ENCODE measurements around the gene TNRC6C.

Gene TNRC6C

DNA sequence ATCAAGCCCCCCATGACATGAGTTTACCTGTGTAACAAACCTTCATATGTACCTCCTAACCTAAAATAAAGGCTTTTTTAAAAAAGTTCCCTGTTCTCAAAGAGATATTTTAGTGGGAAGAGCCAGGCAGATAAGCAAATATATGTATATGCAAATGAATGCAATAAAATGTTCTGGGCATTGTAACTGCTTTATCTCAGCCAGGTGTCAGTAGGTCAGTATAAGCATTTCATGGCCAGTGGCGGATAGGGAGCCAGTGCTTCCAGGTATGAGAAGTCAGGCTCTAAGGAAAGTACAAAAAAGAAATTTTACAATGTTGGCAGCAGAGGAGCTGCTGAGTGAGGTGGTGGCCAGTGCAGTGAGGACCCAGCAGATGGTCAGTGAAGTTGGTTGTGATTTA is 53.9 kb downstream of the TNRC6C start:
- DNase-seq (ENCODE audit: low spot score) = no peak

DNA sequence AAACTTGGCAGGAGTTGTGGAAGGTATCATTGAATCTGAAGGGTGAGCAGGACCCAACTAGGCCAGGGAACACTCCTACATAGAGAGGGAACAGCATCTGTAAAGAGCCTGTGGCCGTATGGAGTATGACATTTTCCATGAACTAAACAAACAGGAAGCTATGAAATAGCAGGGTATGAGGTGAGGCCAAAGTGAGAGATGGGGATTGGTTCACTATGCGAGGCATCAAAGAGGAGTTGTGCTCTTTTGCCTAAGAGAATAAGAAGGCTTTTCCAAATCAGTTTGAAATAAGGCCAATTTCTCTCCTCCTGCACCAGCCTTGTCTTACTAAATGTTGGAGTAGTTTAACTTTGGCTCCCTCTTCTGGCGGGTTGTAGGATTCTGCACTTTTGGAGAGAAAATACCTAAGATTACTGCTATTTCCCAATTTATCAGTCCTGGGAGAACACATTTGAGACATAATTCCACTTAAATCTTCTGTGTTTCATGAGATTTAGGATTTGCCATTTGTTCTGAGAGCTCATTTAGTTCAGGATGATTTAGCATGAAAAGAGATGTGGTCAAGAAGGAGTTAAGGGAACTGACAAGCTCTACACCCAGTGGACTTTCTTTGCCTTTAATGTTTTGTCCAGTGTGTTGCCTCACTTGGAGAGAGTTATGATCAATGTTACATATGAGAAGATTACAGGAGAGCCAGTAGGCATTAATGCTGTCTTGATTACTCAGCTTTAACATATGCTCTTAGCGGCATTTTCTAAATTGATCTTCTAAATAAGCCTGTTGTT is 55.4 kb downstream of the TNRC6C start:
- DNase-seq (ENCODE audit: low spot score) = peak; percentile 66

DNA sequence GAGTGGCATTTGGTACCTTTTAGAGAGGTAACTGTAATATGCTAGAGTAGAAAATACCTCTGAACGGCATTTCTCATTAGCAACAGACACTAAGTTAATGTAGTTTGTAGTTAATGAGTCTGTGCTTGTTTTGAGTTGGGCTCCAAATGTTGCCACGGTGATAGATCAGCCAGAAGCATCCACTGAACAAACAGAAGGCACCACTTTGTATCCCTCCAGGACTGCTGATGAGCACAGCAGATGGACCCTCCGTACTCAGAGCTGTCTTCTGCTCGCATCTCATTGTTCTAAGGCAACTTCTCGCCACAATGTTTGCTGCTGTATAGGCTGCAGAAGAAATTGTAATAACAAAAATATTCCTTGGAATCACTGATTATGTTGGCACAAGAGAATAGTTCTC is 56.1 kb downstream of the TNRC6C start:
- no peak for DNase-seq (ENCODE audit: low spot score)

DNA sequence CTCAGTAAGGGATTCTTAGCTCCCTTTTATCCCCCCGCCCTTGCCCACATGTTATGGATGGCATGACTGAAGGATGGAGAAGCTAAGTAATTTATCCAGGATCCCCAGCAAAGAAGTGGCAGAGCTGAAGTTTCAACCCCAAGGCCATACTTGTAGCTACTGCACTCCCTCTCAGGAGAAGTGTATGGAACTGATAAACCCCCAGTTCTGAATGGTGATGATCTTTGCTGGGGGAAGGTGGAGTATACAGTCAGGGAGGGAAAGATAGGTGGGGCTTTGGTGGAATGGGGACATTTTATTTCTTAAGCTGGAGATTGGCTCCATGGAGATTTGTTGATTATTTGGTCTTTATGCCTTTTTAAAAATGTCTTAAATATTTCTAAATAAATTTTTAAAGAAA is 58.3 kb downstream of the TNRC6C start:
- DNase-seq (ENCODE audit: low spot score) = no peak

DNA sequence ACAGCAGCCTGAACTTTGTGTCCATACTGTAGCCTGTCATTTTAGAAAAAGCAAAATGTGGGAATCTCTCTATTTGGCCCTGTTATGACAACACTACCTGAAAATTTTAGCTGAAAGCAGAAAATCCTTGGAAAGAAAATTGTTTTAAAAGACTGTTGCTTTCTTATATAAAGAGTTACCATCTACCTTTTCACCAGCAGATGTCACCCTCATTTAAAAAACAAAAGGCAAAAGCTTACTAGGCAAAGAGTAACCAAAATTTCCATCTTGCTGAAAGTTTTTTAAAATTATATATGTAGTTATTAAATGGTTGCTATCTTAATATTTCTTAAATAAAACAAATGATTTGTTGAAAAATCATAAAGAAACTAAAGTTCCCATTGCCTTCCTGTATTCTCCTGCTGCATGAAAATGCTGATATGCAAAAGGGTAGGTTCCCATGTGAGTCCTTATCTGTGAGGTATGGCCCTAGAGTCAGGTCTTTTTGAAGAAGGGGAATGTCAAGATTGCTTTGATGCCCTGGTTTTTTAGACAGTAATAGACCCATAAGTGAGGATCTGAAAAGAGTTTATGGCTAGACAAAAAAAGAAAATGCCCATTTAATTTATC is 61.0 kb downstream of the TNRC6C start:
- no peak for DNase-seq (ENCODE audit: low spot score)

DNA sequence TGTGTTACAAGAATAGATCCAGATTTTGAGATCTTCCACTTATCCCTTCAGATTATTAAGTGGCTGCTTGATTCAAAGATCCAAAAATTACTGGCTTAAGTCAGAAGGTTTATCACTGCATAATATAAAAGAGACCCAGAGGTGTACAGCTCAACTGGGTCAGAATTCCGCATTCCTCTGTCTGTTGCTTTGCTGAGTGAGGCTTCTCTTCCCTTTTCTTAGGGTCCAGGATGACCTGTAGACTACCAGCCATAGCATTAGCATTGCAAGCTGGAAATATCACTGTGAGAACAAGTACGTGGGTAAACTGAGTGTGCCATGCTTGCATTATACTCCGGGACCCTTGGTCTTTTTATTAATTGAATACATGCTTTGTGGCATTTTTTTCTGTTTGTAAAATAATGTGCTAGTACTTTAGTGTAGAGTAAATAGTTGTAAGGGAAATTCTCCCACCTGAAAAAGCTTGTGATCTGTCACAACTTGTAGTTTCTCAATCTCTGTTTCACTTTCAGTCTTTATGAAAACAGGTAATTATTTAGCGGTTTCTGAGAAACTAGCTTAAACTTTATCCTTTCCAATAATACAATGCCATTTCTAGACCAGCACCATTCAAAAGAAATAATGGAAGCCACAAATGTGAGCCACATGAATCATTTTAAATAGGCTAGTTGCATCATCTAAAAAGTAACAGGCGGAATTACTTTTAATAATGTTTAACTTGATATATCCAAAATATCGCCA is 61.6 kb downstream of the TNRC6C start:
- no peak for DNase-seq (ENCODE audit: low spot score)

DNA sequence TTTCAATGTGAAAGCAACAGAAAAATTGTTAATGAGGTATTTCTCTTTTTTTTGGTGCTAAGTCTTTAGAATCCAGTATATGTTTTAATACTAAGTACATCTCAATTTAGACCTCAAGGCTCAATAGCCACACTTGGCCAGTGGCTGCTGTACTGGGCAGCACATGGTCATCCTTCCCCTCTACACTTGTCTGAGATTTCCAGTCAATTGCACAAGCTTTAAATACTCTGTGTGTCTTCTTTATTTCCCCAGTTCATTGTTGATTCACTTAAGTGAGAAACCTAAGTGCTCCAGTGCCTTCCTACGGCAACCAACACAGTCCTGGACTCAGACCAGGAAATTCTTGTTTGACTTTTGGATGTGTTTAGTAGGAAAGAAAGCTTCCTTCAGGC is 62.2 kb downstream of the TNRC6C start:
- DNase-seq (ENCODE audit: low spot score) = no peak

DNA sequence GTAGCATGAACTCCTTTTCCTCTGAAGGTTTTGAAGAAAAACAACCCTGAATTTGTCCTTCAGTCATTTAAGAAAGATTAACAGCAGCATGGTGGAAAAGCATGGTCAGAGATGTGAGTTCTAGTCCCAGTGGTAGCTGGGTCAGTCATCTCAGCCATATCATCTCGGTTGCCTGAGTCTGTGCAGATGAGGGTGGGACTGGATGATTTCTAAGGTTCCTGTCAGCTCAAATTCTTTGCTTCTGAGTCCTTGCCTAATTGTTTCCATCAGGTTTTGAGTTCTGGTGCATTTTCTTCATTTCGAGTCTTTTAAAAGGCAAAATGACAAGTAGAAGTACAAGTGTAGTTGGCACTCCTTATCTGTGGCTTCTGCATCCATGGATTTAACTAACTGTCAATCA is 63.9 kb downstream of the TNRC6C start:
- no peak for DNase-seq (ENCODE audit: low spot score)

DNA sequence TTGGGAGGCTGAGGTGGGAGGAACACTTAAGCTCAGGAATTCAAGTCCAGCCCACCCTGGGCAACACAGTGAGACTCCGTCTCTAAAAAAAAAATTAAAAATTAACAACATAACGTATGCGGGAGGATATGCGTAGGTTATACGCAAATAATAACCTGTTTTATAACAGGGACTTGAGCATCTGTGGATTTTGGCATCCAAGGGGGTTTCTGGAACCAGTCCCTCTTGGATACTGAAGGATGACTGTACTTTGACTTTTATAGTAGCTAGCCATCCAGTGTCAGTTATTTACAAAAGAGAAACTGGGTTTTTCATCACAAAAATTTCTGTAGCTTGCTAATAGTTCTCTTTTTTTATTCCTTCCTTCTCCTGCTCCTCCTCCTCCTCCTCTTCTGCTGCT is 64.5 kb downstream of the TNRC6C start:
- DNase-seq (ENCODE audit: low spot score) = no peak

DNA sequence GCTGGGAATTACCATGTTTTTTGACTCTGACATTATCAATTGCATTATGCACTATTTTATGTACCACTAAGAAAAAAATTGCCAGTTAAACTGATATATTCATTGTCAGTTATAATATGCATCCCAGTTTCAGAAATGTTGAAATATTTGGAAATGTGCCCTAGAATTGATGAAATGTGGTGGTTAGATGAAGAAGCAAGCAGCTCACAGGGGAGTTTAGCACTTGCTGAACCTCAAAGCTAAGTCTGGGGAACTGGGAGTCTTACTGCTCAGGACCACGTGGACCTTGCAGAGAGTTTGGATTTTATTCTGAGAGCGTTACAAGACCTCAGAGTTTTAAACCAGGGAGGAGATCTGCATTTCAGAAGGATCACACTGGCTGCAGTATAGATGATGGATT is 67.9 kb downstream of the TNRC6C start:
- DNase-seq (ENCODE audit: low spot score) = no peak

DNA sequence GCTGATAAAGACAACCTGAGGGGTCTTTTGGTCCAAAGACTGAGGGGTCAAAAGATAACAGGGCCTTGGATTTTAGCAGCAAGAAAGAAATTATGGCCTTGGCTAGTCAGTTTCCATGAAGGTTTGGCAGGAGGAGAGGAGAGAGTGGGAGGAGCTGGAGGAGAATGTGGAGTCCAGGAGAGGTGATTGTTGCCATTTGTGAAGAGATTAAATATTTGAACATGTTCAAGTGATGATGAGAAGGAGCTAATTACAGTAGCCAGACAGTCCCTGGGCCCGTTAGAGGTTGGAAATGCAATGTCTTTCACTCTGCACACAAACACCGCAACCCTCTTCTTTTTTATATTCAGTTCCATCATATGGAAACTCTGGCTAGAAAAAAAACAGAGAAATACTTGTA is 68.6 kb downstream of the TNRC6C start:
- no peak for DNase-seq (ENCODE audit: low spot score)

DNA sequence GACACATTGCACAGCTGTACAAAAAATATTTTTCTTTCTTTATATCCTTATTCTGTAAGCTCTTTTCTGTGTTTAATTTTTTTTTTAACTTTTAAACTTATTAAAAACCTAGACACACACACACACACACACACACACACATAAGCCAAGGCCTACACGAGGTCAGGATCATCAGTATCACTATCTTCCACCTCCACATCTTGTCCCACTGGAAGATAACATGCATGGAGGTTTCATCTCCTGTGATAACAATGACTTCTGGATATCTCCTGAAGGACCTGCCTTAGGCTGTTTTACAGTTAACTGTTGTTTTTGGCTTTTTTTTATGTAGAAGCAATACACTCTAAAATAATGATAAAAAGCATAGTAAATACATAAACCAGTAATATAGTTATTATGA is 71.2 kb downstream of the TNRC6C start:
- DNase-seq (ENCODE audit: low spot score) = no peak

DNA sequence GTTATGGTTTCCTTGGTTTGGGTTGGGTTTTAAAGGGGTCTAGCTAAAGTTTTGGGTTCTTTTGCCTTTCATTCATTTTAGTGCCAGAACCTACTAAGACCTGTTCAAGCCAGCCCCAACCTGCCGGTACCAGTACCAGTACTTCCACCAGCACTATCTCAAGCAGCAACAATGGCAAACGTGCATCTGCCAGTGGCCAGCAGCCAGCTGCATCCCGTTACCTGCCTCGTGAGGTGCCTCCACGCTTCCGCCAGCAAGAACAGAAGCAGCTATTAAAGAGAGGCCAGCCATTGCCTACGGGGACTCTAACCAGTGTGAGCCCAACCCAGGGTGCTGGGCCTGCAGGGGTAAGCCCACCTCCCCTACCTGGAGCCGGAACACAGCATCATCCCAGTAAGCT is 72.9 kb downstream of the TNRC6C start:
- DNase-seq (ENCODE audit: low spot score) = no peak

DNA sequence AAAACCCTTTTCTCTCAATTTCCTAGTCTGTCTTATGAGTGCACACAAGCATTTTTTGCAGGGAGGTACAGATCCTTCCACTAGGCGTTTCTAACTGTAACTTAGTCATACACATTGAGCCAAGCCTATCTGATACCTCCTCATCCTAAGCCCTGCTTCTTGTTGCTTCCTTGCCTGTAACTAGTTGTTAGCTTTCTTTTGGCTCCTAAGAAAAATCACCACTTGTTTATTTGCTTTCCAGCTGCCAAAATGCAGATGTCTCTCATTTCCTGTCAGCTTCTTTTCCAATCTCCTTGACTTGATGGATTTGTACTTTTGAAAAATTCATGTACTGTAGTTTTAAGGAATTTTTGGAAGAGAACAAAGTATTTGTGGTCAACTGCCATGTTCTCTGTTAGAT is 73.7 kb downstream of the TNRC6C start:
- no peak for DNase-seq (ENCODE audit: low spot score)

DNA sequence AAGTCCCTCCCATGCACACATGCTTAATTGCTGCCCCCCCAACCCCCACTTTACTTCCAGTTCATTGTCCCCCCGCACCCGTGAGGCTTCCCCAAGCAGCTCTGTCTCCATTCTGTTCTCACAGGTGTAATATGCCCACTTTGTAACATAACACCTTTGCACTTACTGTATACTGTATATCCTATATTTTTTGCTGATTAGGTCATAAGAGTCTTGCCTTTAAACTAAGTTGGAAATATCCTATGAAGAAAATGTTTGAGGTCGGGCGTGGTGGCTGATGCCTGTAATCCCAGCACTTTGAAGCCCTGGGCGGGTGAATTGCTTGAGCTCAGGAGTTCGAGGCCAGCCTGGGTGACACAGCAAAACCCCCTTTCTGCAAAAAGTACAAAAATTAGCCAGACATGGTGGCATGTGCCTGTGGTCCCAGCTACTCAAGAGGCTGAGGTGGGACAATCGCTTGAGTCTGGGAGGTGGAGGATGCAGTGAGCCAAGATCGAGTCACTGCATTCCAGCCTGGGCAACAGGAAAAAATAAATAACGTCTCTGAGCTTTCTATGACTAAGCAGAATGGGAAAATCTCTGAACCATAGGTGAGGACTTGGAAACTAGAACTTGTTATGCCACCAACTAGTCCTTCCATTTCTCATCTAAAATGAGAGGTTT is 76.1 kb downstream of the TNRC6C start:
- DNase-seq (ENCODE audit: low spot score) = no peak

DNA sequence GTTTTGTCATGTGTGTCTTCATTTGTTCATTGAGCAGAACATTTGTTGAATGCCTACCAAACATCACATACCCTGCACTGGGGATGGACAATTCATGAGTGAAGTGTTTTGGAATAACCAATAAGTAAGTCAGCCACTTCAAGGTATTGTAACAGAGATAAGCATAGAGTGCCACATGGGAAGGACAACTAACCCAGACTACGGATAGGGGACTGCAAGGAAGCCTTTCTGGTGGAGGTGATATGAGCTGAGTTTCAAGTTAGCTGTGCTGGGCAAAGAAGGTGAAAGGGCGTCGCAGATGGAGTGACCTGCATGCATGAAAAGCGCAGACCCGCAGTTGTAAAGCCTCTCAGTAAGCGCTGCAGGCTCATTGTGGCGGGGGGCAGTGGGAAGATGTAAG is 78.8 kb downstream of the TNRC6C start:
- DNase-seq (ENCODE audit: low spot score) = no peak

DNA sequence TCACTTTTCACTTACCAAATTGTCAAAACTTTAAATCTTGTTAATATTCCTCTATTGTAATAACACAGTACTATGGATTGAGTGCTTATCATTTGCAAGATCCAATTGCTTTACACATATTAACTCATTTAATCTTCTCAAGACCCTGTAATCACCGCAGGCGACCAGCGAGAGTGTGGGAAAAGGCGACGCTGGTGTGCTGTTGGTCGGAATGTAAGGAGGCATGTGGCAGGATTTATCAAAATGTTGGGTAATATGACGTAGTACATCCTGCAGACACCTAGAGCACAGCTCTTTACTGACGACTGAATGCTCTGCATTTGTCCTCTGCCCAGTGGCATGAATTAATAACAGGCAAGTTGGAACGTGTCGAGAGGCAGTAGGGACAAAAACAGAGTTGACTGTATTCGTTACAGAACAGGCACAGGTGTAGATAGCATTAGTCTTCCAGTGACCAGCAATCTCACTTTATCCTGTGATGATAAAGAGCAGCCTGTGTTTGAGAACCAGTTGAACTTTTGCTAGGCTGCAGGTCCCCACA is 80.3 kb downstream of the TNRC6C start:
- no peak for DNase-seq (ENCODE audit: low spot score)

DNA sequence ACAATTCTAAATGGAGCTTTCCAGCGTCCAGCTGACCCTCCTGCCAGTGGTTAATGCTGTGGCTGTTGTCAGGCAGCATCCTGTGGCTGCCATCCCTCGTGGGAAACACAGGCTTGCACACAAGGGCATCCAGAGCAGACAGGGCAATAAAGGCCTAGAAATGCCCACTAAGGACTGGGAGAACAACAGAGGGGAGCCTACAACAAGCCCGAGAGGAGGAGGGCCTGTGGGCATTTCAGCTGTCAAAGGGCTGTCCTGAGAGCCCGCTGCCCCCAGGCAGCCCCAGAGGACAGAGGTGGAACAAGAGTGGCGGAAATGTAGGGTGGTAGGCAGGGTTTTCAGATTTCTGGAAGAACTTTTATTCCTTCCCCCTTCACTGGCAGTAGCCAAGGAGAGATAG is 81.1 kb downstream of the TNRC6C start:
- DNase-seq (ENCODE audit: low spot score) = no peak

DNA sequence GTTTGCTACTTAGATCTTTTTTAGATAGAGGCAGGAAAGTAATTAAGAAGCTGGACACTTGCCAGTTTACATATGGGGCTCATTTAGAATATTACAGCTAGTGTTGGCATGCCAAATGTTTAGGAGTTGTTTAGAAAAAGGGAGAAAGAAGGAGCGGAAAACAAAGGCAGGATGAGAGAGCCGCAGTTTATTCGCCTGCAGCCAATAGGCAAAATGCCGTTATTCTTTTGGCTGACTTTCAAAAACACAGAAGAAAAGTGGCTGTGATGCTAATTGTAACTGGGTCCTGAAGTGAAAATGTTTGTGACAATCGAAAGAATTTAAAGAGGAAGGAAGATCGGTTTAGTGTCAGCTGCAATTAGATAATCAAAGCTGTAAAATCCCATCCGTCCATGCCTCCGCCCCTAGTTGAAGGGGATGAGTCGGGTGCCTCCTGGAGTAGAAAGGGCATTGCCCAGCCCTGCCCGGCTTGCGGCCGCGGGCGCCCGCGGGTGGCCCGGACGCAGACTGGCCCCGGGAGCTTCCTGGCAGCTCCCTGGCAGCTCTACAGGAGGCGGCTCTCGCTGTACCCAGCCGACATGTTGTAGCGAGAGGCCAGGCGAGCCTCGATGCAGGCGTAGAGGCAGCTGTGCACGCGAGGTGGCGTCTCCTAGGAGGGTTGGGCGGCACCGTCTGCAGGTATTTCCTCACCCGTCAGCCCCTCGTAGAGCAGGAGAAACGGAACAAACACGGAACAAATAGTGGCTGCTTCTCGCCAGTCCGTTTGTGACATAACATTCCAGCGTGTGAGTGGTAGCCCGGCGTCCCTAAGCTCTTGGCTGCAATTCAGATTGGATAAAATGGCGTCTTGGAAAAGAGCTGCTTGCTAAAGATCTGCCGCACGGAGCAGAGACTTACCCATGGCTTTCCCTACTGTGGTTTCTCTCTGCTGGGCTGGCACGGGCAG is 82.2 kb downstream of the TNRC6C start:
- no peak for DNase-seq (ENCODE audit: low spot score)

DNA sequence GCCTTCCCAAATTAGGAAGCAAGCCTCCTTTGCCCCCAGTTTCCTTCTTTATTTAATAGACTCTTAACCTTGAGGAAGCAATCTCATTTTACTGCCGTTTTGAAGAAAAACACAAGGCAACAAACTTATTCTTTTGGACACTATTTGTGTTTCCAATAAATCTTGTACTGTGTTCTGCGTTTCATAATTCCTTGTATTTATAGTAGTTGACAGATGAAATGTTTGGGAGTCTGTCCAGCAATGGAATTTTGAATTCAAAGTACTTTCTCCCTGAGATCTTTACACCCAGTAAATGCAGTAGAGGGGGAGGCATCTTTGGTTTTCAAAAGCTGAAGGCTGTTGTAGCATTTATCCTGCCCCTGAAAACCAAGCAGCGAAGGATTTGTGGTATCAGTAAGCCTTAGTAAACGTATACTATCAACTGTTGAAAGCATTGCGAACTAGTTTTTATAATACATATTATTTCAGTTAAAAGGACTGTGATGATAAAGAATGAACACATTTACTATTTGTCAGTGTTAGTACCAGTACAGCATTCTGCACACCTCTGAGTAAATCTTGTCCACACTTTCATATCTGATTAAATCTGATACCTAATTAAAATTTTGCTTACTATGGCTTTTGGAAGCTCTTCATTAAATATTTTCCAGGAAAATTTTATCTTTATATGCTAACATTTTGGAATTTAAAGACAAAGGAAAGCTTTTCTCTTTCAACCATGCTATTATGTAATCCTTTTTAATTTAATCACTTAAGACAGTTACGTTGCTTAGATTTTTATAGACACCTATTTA is 83.1 kb downstream of the TNRC6C start:
- no peak for DNase-seq (ENCODE audit: low spot score)

DNA sequence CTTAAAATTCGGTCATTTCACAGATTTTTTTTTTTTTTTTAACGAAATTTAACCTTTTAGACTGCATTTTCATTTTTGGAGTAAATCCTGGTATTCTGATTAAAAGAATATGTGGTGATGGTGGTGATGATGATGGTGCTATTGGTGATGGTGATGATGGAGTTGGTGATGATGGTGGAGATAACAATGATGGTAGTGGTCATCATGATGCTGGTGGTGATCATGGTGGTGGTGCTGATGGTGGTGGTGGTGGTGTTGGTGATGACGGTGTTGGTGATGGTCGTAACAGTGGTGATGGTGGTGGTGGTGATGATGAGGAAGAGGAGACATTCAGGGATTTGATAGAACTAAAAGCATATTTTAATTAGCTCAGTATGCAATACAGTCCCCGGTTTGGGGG is 84.0 kb downstream of the TNRC6C start:
- no peak for DNase-seq (ENCODE audit: low spot score)
